ENCODE measurements around the gene LRTM1. TPM values are rescaled to one million over a fixed set of nuclear protein-coding genes. Genes with fewer than 3 reads are reported as not detected.

Gene LRTM1
- total and polyA plus RNA-seq, 12 donors: not detected

DNA sequence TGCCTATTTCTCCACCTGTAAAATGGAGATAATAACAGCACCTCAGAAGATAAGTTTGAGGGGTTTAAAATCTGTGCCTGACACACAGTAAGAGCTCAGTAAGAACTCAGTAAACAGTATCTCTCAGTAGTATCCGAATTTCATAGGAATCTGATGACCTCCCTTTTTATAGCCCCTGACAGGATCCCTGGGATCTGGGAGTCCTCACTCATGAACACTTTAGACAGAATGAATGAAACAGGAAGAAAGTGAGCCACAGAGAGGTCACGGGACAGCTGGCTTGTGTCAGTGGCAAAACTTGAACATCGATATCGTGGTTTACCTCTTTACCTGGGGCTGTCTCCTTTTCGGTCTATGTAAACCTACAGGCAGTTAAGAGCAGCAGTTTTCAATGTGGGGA is 51.2 kb downstream of the LRTM1 start:
- no peak for ATAC-seq
- intact Hi-C loops (cut with DNase I): loop anchor here in 2 of 10 donors (1.0 to 10.0 kb wide), 2 partner anchors 22 to 288 kb away; no protein-coding TSS in a partner anchor
- H3K4me1 ChIP-seq: peaks cover 0 to 2% (median 0%) of the 10 kb centered on the region in 9 donors
- 75 to 80% methylated on average over 5 of the region's 5 CpGs for WGBS, 2 donors
- DNase-seq: no peak
- no peaks in the 10 kb centered on the region for H3K36me3 ChIP-seq
- TF ChIP-seq, protein P1, sequence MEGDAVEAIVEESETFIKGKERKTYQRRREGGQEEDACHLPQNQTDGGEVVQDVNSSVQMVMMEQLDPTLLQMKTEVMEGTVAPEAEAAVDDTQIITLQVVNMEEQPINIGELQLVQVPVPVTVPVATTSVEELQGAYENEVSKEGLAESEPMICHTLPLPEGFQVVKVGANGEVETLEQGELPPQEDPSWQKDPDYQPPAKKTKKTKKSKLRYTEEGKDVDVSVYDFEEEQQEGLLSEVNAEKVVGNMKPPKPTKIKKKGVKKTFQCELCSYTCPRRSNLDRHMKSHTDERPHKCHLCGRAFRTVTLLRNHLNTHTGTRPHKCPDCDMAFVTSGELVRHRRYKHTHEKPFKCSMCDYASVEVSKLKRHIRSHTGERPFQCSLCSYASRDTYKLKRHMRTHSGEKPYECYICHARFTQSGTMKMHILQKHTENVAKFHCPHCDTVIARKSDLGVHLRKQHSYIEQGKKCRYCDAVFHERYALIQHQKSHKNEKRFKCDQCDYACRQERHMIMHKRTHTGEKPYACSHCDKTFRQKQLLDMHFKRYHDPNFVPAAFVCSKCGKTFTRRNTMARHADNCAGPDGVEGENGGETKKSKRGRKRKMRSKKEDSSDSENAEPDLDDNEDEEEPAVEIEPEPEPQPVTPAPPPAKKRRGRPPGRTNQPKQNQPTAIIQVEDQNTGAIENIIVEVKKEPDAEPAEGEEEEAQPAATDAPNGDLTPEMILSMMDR (IDR thresholded peaks at IDR 0.05): no peak
- peaks cover 0 to 2% (median 0%) of the 10 kb centered on the region in 11 donors for H3K9me3 ChIP-seq
- H3K27me3 ChIP-seq: peaks cover 0 to 9% (median 0%) of the 10 kb centered on the region in 7 donors
- H3K27ac ChIP-seq: no peak overlapping the region
- no peak overlapping the region for H3K4me3 ChIP-seq

GRCh38 chr3:54875596-54876268 is 52.1 kb downstream of the LRTM1 start:
- H3K9me3 ChIP-seq: peaks cover 0 to 2% (median 0%) of the 10 kb centered on the region in 11 donors
- no peak overlapping the region for H3K27ac ChIP-seq
- TF ChIP-seq, protein P1 (IDR thresholded peaks at IDR 0.05): no peak
- intact Hi-C loops (cut with DNase I): loop anchor here in 2 of 10 donors (1.0 to 10.0 kb wide), 2 partner anchors 21 to 289 kb away; no protein-coding TSS in a partner anchor
- no peaks in the 10 kb centered on the region for H3K4me1 ChIP-seq
- ATAC-seq: no peak
- H3K27me3 ChIP-seq: peaks cover 0 to 9% (median 0%) of the 10 kb centered on the region in 7 donors
- H3K36me3 ChIP-seq: no peaks in the 10 kb centered on the region
- no peak overlapping the region for H3K4me3 ChIP-seq
- DNase-seq: no peak
- WGBS, 2 donors: 78 to 85% methylated on average over 8 of the region's 8 CpGs

GRCh38 chr3:54874816-54875556 is 52.9 kb downstream of the LRTM1 start:
- Histone ChIP-seq H3K4me3 (no peak overlapping the region), H3K27ac (no peak overlapping the region), H3K4me1 (no peaks in the 10 kb centered on the region), H3K36me3 (no peaks in the 10 kb centered on the region), H3K9me3 (peaks cover 0 to 2% (median 0%) of the 10 kb centered on the region in 11 donors), H3K27me3 (peaks cover 0 to 9% (median 0%) of the 10 kb centered on the region in 7 donors)
- TF ChIP-seq, protein P1 (IDR thresholded peaks at IDR 0.05): no peak
- WGBS, 2 donors: 79 to 88% methylated on average over 7 of the region's 7 CpGs
- DNase-seq (no peak), ATAC-seq (no peak)
- intact Hi-C loops (cut with DNase I): loop anchor here in 4 of 10 donors (5.0 to 10.0 kb wide), 4 partner anchors 290 to 1377 kb away; no protein-coding TSS in a partner anchor

All from heart right ventricle (tissue), 16 donors.